Glutamatergic neuron (in vitro differentiated cells): ENCODE results near the gene GGA1. TPM values are rescaled to one million over a fixed set of nuclear protein-coding genes. Genes with fewer than 3 reads are reported as not detected.
A peak's percentile ranks its signal among the peaks of the same experiment; 100 is the strongest.

Source experiments
- DNase-seq: peaks from one replicate; pipeline ENCODE4 v3.0.0; 2022
- H3K27ac Mint-ChIP-seq: one replicate; pipeline ENCODE4 v1.8.0; 2020; ENCODE audit warnings: mild to moderate bottlenecking, mixed read lengths, inconsistent platforms; ENCODE audit not compliant: unreplicated experiment
- H3K27me3 Mint-ChIP-seq: one replicate; pipeline ENCODE4 v1.8.0; 2020; ENCODE audit warnings: mild to moderate bottlenecking, moderate library complexity, mixed read lengths, inconsistent platforms; ENCODE audit not compliant: unreplicated experiment
- H3K36me3 Mint-ChIP-seq: one replicate; pipeline ENCODE4 v1.8.0; 2020; ENCODE audit warnings: mild to moderate bottlenecking, mixed read lengths, inconsistent platforms; ENCODE audit not compliant: unreplicated experiment
- H3K4me1 Mint-ChIP-seq: one replicate; pipeline ENCODE4 v1.8.0; 2020; ENCODE audit warnings: mild to moderate bottlenecking, low read depth, mixed read lengths, inconsistent platforms; ENCODE audit not compliant: unreplicated experiment
- H3K4me3 Mint-ChIP-seq: one replicate; pipeline ENCODE4 v1.8.0; 2020; ENCODE audit warnings: mild to moderate bottlenecking, mixed read lengths, inconsistent platforms; ENCODE audit not compliant: unreplicated experiment
- H3K9me3 Mint-ChIP-seq: one replicate; pipeline ENCODE4 v1.8.0; 2020; ENCODE audit warnings: mild to moderate bottlenecking, moderate library complexity, mixed read lengths, inconsistent platforms; ENCODE audit not compliant: unreplicated experiment
- total RNA-seq: library from RNA; stranded (reverse); fragmentation: NEBNext Ultra II Directional; extraction: Animal tissue kit (Norgen Biotek cat#: 25700); gene quantifications from one replicate; pipeline ENCODE4 v1.2.1, GENCODE V29; 2021; ENCODE audit not compliant: unreplicated experiment
- TF ChIP-seq, protein P1 (sequence below): fragments of 200-600 bp; sonication (generic); IDR thresholded peaks from one replicate; pipeline ENCODE4 v1.5.0; 2021; ENCODE audit not compliant: partially characterized antibody, unreplicated experiment

Gene GGA1
- total RNA-seq, 1 donor from 2014 or later = 104 TPM

DNA sequence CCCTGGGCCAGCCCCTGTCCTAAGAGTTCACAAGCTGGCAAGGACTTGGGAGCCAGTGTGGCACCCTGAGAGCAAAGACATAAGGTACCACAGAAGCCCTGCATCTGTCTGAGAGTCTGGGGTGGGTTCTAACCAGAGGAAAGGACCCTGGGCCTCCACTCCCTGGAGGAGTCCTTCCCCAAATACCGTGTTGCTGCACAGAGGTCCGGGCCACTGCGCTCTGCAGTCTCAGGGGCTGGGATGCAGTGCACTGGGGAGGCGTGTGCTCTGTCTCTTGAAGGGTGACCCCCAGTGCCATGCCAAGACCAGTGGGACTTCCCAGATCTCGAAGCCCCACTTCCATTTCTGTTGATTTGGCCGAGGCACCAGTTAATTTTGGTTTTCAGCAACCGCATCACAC lies 26.5 kb downstream of the GGA1 start:
- H3K27me3 Mint-ChIP-seq = peaks cover 8% of the 10 kb centered on the region
- H3K4me1 Mint-ChIP-seq = peaks cover 15% of the 10 kb centered on the region
- DNase-seq = no peak
- peak overlapping the region; percentile 97 for H3K27ac Mint-ChIP-seq
- peaks cover 8% of the 10 kb centered on the region for H3K9me3 Mint-ChIP-seq
- H3K36me3 Mint-ChIP-seq = no peaks in the 10 kb centered on the region
- TF ChIP-seq, protein P1, sequence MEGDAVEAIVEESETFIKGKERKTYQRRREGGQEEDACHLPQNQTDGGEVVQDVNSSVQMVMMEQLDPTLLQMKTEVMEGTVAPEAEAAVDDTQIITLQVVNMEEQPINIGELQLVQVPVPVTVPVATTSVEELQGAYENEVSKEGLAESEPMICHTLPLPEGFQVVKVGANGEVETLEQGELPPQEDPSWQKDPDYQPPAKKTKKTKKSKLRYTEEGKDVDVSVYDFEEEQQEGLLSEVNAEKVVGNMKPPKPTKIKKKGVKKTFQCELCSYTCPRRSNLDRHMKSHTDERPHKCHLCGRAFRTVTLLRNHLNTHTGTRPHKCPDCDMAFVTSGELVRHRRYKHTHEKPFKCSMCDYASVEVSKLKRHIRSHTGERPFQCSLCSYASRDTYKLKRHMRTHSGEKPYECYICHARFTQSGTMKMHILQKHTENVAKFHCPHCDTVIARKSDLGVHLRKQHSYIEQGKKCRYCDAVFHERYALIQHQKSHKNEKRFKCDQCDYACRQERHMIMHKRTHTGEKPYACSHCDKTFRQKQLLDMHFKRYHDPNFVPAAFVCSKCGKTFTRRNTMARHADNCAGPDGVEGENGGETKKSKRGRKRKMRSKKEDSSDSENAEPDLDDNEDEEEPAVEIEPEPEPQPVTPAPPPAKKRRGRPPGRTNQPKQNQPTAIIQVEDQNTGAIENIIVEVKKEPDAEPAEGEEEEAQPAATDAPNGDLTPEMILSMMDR = no peak
- H3K4me3 Mint-ChIP-seq = no peak overlapping the region

DNA sequence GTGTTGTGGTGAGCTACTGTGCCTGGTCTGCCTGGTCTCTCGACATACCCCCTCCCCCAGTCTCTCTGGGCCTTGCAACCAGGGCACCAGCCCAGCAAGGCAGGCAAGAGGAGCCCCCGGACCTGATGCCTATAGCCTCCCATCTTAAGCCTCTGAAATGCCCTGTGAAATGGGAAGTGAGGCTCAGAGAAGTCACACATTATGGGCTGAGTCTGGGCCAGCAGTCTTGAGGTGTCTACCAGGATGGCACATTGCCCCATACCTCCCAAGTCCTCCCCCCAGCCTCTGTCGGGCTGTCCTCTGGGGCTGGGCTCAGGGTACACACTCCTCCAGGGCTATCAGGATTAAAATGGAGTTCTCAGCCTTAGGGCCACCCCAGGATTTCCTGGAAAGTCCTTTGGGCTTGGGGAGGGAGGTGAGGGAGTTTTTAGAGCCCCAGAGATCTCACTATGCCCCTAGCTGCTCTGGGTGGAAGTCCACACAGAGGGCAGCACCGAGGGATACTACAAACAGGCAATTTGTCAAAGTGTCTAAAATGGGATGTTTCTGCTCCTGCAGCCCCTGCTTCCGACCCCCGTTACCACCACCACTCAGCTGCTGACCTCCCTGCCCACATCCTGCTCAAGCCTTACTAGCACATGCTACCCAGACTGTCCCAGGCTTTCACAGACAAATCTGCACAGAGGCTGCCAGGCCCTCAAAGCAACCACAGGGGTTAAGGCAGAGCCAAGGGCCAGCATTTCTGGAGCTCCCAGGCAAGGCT lies 27.7 kb downstream of the GGA1 start:
- Mint-ChIP-seq H3K36me3 (no peaks in the 10 kb centered on the region), H3K27ac (no peak overlapping the region), H3K27me3 (peaks cover 8% of the 10 kb centered on the region), H3K4me3 (no peak overlapping the region), H3K9me3 (peaks cover 8% of the 10 kb centered on the region), H3K4me1 (peaks cover 15% of the 10 kb centered on the region)
- no peak for DNase-seq
- TF ChIP-seq, protein P1 = no peak

DNA sequence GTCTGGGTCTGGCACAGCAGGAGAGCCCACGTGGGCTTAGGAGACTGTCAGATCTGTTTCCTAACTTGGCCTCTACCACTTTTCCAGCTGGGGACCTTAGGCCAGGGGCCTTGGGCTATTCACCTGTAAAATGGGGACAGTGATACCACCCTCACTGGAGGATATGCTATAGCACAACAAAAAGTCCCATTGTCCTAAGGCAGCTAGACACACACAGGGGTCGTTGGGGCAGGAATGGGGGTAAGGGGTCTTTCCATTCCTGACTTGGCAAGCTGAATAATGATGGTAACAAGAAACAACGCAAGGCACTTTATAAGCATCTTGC lies 28.3 kb downstream of the GGA1 start:
- H3K27ac Mint-ChIP-seq = no peak overlapping the region
- TF ChIP-seq, protein P1 = no peak
- peaks cover 8% of the 10 kb centered on the region for H3K27me3 Mint-ChIP-seq
- DNase-seq = no peak
- H3K9me3 Mint-ChIP-seq = peaks cover 8% of the 10 kb centered on the region
- H3K36me3 Mint-ChIP-seq = no peaks in the 10 kb centered on the region
- H3K4me1 Mint-ChIP-seq = peaks cover 15% of the 10 kb centered on the region
- H3K4me3 Mint-ChIP-seq = no peak overlapping the region

DNA sequence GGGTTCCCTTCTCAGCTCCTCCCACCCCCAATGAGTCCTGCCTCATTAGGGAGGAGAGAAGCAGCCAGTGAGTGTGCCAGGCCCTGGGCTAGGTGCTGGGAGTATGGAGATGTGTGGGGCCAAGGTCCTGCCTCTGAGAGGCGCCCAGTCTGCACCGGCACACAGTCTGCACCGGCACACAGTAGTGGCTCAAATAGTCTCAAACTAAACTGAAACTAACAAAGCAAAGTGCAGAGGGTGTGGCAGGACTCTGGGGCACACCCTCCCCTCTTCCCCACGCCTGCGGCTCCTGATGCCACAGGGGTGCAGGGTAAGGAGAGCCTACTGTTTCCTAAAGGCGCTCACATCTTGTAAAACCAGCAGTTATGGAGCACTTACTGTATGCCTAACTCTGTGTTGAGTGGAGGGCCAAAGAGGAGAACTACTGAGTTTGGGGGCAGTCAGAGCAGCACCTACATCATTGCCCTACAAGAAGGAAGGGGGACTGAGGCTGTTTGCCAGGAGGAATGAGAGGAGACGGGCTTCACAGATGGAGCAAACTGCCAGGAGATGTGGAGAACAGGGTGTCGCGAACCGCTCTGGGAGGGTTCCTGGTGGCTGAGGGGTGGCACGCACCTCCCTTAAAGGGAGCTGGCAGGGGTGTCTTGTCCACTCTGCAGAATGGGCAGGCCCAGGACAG lies 29.9 kb downstream of the GGA1 start:
- peaks cover 6% of the 10 kb centered on the region for H3K9me3 Mint-ChIP-seq
- peaks cover 4% of the 10 kb centered on the region for H3K27me3 Mint-ChIP-seq
- peak overlapping the region; percentile 82 for H3K4me3 Mint-ChIP-seq
- no peak overlapping the region for H3K27ac Mint-ChIP-seq
- no peak for DNase-seq
- H3K4me1 Mint-ChIP-seq = peaks cover 11% of the 10 kb centered on the region
- TF ChIP-seq, protein P1 = no peak
- no peaks in the 10 kb centered on the region for H3K36me3 Mint-ChIP-seq

DNA sequence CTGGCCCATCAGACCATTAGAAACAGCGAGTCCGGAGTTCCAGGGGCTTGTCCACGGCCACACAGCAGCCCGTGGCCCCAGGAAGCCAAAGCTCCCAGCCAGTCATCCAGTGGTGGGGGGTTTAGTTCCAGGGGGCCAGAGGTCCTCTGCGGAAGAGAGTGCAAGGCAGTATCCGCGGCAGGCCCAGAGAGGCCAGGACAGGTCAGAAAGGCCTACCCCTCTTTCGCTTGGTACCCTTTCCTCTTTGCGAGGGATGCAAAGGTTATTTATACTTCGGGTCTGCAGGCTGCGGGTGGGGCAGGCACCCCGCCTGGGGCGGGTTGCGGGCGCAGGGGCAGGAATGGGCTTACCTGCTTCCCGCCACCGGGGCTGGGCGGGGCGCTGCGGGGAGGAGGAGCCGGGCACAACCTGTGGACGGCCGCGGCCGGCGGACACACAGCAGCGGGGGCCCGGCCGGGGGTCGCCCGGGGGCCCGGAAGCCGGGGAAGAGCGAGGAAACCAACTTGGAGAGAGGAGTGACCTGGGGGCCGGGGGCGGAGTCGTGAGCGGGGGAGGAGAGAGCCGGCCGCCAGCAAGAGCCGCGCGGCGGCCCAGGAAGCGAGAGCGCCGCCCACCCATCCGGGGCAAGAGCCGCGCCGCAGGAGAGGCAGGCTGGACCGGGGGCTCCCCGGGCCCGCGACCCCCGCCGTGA lies 30.6 kb downstream of the GGA1 start, which contains the start of gene SH3BP1:
SH3BP1 (plus strand) TSS at position 600 of the 691 bp plus-strand sequence. CDS start 119 bp downstream, outside the sequence.
- H3K4me3 Mint-ChIP-seq = peak within 1 kb of the TSS; percentile 82
- H3K36me3 Mint-ChIP-seq = no peaks in the 10 kb centered on the region
- TF ChIP-seq, protein P1 = no peak
- H3K27me3 Mint-ChIP-seq = peaks cover 4% of the 10 kb centered on the region
- H3K9me3 Mint-ChIP-seq = peaks cover 2% of the 10 kb centered on the region
- peaks cover 10% of the 10 kb centered on the region for H3K4me1 Mint-ChIP-seq
- H3K27ac Mint-ChIP-seq = no peak within 1 kb of the TSS
- peak; percentile 72 for DNase-seq
